ENCODE measurements around the gene EXOSC3.

DNA sequence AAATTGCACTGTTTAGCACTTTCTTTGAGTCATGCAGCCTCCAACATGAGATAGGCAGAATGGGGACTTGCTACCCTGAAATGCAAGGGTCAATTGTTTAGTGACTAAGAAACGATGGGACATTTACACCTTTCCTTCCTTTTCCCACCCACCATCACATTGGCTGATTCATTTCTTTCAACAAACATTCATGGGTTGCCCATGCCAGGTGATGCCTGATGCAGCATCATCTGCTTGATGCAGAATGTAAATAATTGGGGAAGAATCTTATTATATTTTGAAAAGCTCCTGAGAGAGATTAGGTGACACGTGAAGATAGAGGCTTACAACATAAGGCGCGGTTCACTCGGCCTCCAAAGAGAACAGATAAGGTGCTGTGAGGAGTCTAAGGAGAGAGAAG lies 35.7 kb downstream of the EXOSC3 start:
- TF ChIP-seq, protein P1, sequence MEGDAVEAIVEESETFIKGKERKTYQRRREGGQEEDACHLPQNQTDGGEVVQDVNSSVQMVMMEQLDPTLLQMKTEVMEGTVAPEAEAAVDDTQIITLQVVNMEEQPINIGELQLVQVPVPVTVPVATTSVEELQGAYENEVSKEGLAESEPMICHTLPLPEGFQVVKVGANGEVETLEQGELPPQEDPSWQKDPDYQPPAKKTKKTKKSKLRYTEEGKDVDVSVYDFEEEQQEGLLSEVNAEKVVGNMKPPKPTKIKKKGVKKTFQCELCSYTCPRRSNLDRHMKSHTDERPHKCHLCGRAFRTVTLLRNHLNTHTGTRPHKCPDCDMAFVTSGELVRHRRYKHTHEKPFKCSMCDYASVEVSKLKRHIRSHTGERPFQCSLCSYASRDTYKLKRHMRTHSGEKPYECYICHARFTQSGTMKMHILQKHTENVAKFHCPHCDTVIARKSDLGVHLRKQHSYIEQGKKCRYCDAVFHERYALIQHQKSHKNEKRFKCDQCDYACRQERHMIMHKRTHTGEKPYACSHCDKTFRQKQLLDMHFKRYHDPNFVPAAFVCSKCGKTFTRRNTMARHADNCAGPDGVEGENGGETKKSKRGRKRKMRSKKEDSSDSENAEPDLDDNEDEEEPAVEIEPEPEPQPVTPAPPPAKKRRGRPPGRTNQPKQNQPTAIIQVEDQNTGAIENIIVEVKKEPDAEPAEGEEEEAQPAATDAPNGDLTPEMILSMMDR (IDR thresholded peaks at IDR 0.05), result no peak
- no peak for TF ChIP-seq POLR2A (IDR thresholded peaks at IDR 0.05)
- TF ChIP-seq EP300 (IDR thresholded peaks at IDR 0.05), result no peak
- TF ChIP-seq POLR2AphosphoS5 (IDR thresholded peaks at IDR 0.05), result no peak

Data from upper lobe of left lung (tissue), 4 donors.